Cerebellar nuclear complex (tissue), 1 donor: Measurements from ENCODE around the gene EXOSC2.

Source experiments
- DNase-seq, 2 experiments: peaks; one replicate each; lab custom pipeline; 2025; lab: John Stamatoyannopoulos, UW

Gene EXOSC2

DNA sequence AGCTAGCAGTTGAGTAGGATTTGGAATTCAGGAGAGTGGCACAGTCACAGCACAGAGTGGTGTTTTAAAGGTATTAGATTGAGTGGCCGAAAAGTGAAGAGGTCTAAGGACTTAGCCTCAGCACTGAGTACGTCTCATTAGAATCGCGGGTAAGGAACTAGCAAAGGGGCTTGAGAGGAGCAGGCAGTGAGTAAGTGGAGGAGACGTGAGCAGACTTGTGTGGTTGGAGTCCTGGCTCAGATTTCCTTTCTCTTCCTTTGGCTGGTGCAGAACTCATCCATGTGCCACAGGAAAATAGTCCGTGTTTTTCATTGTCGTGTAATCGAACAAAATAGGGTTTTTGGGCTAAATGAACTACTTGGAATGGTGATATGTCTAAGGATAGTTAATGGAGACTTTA is 3.4 kb downstream of the EXOSC2 start:
- no peak for DNase-seq

- no peak for DNase-seq
Measured at GRCh38 chr9:130698514-130698913, 4.9 kb downstream of the EXOSC2 start.

DNA sequence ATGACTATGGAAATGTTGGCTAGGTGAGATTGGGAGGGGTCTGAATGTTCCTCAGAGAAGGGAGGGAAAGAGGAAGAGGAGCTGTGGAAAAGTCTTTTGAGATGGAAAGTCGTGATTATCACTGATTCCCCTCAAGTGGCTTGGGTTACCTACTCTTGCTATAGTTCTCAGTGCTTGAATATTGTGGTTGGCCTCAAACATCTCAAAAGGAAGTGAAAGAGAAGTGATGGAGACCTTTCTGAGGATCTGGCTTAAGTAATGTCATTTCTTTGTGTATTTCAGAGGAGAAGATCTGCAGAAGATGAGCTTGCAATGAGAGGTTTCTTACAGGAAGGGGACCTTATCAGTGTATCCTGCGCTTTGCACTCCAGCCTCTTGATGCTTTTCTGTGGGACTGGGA is 5.5 kb downstream of the EXOSC2 start:
- no peak for DNase-seq

DNA sequence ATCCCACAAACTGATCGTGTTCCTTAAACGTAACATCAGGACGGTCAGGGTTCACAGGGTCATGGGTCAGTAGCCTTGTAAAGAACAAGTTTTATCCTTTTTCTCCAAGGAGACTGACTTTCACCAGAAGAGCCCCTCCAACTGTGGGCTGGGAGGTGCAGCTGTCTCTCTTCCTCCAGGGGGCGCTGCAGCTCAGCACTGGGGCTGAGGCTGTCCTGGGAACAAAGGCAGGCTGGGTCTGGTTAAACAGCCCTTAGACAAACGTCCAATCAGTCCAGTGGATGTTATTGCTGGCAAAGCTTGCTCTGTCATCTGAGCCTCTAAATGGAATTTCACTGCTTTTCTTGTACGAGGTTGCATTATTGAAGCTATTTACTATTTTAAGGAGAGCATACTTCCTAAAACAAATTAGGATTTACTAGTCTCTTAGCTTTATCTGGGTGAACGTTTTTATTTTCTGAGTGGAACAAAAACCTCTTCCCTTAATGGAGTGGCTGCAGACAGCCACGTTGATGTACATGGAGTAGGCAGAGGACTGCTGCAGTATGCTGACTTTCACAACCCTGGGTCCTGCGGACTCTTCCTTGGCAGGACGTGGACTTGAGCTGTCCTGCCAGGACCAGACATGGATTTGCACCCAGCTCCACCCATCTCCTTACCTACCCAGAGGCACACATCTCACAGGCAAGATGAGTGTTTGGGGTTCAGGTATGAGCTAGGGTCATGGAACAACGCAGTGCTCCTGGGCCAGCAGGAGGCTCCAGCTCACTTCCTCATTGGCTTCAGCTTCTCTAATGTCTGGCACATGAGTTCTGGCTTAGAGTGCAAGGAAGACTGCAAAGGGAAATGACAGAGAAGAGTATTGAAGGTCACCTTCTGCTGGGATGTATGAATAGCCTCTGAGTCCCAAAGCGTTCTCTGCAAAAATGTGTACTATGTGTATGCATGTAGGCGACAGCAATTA is 7.8 kb downstream of the EXOSC2 start:
- no peak for DNase-seq

DNA sequence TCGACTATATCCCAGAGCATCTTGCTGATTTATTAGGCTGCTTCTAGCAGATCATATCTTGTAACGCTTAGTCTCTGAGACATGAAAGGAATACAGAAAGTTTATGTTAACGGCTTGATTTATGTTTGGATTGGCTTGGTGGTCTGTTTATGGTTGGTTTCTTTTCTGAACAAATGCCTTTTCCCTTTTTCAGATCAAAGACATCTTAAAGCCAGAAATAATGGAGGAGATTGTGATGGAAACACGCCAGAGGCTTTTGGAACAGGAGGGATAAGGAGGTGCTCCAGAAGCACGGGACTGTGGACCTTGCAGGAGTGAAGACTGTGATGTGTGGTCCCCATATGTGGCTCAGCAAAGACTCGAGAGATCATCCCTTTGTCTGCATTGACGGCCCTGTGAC is 9.9 kb downstream of the EXOSC2 start:
- no peak for DNase-seq

DNA sequence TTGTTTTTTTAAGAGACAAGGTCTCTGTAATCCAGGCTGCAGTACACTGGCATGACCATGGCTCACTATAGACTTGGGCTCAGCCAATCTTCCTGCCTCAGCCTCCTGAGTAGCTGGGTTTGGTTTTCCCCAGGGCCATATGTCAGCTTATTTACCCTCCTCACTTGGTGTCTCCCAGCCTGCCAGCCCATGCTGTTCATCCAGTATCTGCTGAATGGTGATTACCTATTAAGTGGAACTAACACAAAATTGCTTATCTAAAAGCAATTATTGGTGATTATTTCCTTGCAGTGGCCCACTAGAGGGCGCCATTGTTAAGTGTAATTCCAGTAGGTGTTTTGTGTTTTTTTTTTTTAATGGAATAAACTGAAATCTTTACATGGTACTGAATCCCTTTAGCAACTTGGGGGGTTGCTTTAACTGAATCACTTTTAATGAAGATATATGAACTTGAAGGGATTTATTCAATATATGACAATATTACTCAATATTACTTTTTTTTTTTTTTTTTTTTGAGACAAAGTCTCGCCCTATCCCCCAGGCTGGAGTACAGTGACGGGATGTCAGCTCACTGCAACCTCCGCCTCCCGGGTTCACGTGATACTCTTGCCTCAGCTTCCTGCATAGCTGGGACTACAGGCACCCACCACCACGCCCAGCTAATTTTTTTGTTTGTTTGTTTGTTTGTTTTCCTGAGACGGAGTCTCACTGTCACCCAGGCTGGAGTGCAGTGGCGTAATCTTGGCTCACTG is 13.8 kb downstream of the EXOSC2 start:
- DNase-seq = peak in 1 of 2 experiments; percentile 6

GRCh38 chr9:130710822-130711352 is 17.3 kb downstream of the EXOSC2 start:
- no peak for DNase-seq

DNA sequence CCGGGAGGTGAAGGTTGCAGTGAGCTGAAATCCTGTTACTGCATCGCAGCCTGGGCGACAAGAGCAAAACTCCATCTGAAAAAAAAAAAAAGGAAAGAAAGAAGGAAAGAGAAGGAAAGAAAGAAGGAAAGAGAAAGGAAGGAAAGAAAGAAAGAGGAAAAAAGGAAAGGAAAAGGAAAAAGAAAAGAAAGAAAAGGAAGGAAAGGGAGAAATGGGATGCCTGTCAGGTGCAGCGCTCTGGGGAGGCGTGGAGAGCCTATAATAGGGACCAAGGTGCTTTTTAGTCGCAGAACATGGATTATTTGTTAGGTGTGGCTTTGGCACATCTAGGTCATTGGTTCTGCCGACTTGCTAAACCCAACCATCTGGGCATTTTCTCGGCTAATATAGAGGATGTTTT is 17.9 kb downstream of the EXOSC2 start:
- DNase-seq = no peak

DNA sequence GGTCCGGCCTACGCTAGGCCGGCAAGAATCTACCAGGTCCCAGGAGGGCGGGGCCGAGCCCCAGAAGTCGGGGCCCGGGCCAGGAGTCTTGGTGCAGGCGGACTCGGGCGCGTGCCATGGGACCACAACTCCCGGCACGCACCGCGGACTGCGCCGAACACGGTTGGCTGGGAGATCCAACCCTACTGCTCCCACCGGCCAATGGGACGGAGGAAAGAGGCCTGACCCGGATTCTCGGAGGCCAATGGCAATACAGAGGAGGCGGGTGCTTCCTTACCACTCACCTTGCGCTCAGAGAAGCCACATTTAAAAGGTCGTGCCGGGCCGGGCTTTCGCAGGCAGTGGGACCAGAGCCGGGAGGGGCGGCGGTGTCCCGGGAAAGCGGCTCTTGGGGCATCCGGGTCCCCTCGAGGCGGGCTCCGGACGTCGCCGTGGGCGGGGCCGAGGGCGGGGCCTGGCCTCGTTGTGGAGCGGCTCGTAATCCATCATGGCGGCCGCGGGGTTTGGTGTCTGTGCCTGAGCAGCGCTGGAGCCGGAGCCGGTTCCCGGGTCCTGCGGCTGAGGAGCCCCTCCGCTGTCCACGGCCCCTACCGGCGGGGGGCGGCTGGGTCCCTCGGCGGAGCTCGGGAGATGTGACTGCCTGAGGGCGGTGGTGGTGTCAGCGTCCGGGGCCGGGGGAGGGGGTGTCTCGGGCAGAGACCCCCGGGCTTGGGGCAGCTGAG is 19.1 kb downstream of the EXOSC2 start:
- peak; percentile 89 to 98 for DNase-seq

- no peak for DNase-seq
Measured at GRCh38 chr9:130713286-130713960, 19.8 kb downstream of the EXOSC2 start.

GRCh38 chr9:130714586-130715110 is 21.1 kb downstream of the EXOSC2 start:
- no peak for DNase-seq

- no peak for DNase-seq
Measured at GRCh38 chr9:130715270-130715669, 21.7 kb downstream of the EXOSC2 start.

- DNase-seq = no peak
Measured at GRCh38 chr9:130718562-130718961, 25.0 kb downstream of the EXOSC2 start.

- no peak for DNase-seq
Measured at GRCh38 chr9:130720762-130721161, 27.2 kb downstream of the EXOSC2 start.

DNA sequence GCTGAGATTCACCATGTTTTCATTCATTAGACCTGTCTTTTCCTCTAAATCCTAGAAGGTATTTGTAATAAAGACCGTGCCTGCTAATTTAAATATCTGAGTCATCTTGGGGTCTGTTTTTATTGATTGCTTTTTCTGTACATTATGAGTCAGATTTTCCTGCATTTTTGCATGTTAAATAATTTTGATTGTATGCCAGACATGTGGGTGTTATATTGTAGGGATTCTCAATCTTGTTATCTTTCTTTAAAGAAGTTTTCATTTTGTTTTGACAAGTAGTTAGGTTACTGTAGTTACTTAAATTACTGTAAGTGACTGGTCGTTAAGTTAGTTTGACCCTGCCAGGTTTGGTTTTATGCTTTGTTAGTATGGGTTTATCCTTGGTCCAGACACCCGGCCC is 35.1 kb downstream of the EXOSC2 start:
- no peak for DNase-seq

GRCh38 chr9:130729145-130729544 is 35.6 kb downstream of the EXOSC2 start:
- DNase-seq = no peak

DNA sequence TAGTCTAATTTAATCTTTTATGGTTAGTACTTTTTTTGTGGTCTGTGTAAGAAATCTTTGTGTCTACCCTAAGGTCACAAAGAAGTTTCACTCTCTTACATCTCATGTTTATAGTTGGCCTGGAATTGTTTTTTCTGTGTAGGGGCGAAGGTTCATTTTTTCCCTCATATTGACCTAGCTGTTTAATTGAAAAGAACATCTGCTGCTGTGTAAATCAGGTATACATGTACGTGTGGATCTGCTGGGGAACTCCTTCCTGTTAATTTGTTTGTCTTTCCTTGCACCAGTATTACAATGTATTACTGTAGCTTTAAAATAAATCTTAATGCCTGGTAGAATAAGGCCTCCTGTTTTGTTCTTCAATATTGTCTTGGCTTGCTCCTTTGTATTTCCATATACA is 37.8 kb downstream of the EXOSC2 start:
- DNase-seq = no peak

DNA sequence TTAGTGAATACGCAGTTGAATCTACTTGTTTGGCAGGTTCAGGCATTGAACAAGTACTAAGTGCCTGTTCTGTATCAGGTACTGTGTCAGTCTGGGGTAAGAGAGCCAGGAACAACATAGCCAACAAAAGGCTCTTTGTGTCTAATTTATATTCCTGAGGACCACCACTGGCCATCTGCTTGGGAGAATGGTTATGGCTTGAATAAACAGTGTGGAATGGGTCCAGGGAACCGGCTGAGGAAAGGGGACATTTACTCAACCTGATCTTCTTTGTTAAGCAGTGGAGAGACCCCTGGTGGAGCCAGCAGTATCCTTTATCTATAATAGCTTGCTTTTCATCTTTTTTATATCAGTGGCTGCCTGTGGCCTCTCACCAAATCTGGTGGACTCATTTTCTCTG is 38.6 kb downstream of the EXOSC2 start:
- DNase-seq = no peak

DNA sequence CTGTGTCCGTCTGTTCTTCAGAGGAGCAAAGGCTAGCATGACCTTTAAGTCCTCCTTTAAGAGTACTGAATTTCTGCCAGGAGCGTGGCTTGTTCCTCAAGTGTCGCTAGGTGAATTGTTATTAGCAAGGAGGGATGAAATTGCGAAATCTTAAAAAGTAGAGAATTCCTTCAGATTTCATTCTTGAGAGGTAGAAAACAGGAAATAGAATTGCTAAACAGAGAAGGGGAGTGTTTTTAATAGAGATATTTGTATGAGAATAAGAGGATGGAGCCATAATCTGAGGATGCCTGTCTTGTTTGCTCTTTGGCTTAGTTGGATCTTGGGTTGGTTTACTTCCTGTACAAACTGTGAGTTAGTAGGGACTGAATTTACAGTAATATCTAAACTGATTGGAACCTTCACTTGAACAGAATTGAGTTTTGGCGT is 39.2 kb downstream of the EXOSC2 start:
- DNase-seq = no peak

DNA sequence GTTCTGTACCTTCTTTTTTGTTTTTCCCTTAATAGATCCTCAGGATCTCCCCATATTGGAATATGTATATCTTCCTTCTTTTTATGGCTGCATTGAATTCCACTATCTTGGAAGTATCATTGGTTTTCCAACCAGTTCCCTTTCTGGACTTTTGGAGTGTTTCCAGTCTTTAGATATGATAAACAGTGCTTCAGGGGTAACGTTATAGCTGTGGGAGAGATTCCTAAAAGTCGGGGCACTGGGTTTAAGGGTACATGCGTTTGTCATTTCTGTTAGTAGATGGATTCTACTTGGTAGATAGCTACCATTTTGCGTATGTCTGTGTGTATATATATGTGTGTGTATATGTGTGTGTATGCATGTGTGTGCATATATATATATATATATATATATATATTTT is 42.0 kb downstream of the EXOSC2 start:
- no peak for DNase-seq

GRCh38 chr9:130736834-130737233 is 43.3 kb downstream of the EXOSC2 start:
- DNase-seq = no peak
